Measurements from ENCODE around the gene ADGRA1.

GRCh38 chr10:133068111-133069032, 19.4 kb upstream of the ADGRA1 start:
- no peak for TF ChIP-seq EZH2phosphoT487 (IDR thresholded peaks at IDR 0.05; ENCODE audit: insufficient read depth, low read depth)
- no peak for TF ChIP-seq EZH2 (IDR thresholded peaks at IDR 0.05; ENCODE audit: insufficient read depth, poor library complexity, severe bottlenecking)
